Peyer's patch (tissue), 4 donors: Measurements from ENCODE around the gene UBE2L5. TPM values are rescaled to one million over a fixed set of nuclear protein-coding genes. Genes with fewer than 3 reads are reported as not detected.

Experiments used
- DNase-seq, 3 donors: peaks; one replicate each; pipeline ENCODE4 v3.0.0-alpha.2; 2017 to 2019
- H3K27ac ChIP-seq, 4 donors: fragments of 200-600 bp; sonication (generic); one replicate each; pipeline ENCODE4 v1.5.1; 2016 to 2019
- H3K27me3 ChIP-seq, 2 donors: fragments of 200-600 bp; sonication (generic); one replicate each; pipeline ENCODE4 v1.5.1; 2019
- H3K36me3 ChIP-seq, 3 donors: fragments of 200-600 bp; sonication (generic); one replicate each; pipeline ENCODE4 v1.5.1; 2016 to 2019
- H3K4me1 ChIP-seq, 4 donors: fragments of 200-600 bp; sonication (generic); one replicate each; pipeline ENCODE4 v1.5.1; 2016 to 2019
- H3K4me3 ChIP-seq, 4 donors: fragments of 200-600 bp; sonication (generic); 1 replicate in 3 of 4; 2 replicates in 1 of 4; pipeline ENCODE4 v1.5.1; 2016 to 2019; ENCODE audit warnings: mild to moderate bottlenecking in 1 of 4
- H3K9me3 ChIP-seq, 4 donors: fragments of 200-600 bp; sonication (generic); one replicate each; pipeline ENCODE4 v1.5.1; 2016 to 2019; ENCODE audit warnings: mild to moderate bottlenecking in 1 of 4
- POLR2A ChIP-seq, 2 donors: fragments of 450-650 bp; IDR thresholded peaks; one replicate each; pipeline ENCODE4 v1.5.1; 2017; ENCODE audit warnings: antibody characterized with exemption in 2 of 2, mild to moderate bottlenecking in 2 of 2, moderate library complexity in 2 of 2
- total RNA-seq, 4 donors: library from RNA; depleted of rRNA; stranded (reverse); fragments of >200 nt; gene quantifications; one replicate each; pipeline ENCODE4 v1.1.0, GENCODE V29; 2016
- TF ChIP-seq, protein P1 (sequence below), 6 experiments: fragments of 450-650 bp in 4 of 6; fragments of 200-600 bp in 2 of 6; sonication (generic) in 1 of 6; IDR thresholded peaks; one replicate each; pipeline ENCODE4 v1.5.1; 2017 to 2019; ENCODE audit warnings: antibody characterized with exemption in 6 of 6, mild to moderate bottlenecking in 3 of 6, moderate library complexity in 1 of 6

The UBE2L5 gene
- total RNA-seq, 4 donors from 2014 or later: not detected

DNA sequence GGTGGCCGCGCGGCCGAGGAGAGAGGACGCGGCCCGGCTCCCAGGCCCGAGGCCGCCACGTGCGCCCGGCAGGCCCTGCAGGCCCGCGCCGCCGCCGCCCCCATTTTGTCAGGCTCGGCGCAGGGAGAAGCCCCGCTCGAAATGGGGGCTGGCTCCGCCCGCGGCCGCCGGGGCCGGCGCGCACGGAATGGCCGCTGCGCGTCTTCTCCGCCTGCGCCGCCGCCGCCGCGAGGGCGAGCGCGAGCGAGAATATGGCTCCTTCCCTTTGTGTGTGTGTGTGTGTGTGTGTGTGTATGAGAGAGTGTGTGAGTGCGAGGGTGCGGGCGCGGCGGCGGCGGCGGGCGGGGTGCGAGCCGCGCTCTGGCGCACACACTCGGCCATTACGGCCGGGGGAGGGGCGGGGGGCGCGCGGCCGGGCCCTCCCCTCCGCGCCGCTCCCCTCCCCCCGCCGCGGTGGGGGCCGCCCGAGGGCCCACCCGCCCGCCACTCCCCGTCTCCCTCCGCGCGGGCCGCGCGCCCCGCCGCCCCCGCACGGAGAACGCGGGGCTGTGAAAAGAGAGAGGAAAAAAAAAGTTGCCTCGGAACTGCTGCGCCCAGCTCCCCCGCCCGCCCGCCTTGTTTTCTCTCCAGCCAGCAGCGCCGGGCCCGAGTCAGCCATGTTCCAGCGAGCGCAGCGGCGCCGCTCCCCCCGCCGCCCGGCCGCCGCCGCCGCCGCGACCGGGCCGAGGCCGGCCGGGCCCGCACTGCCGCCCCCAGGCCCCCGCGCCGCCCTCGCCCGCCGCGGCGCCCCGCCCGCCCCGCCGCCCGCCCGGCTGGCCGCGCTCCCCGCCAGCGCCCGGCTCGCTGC lies 42.4 kb downstream of the UBE2L5 start:
- Histone ChIP-seq H3K9me3 (peaks cover 0 to 4% (median 0%) of the 10 kb centered on the region in 4 donors), H3K4me3 (peak overlapping the region; percentile 71 to 81 (median 75)), H3K27me3 (no peaks in the 10 kb centered on the region), H3K27ac (peak overlapping the region; percentile 99 to 100 (median 99)), H3K4me1 (peaks cover 0 to 17% (median 10%) of the 10 kb centered on the region in 4 donors), H3K36me3 (peaks cover 0 to 19% (median 0%) of the 10 kb centered on the region in 3 donors)
- TF ChIP-seq, protein P1, sequence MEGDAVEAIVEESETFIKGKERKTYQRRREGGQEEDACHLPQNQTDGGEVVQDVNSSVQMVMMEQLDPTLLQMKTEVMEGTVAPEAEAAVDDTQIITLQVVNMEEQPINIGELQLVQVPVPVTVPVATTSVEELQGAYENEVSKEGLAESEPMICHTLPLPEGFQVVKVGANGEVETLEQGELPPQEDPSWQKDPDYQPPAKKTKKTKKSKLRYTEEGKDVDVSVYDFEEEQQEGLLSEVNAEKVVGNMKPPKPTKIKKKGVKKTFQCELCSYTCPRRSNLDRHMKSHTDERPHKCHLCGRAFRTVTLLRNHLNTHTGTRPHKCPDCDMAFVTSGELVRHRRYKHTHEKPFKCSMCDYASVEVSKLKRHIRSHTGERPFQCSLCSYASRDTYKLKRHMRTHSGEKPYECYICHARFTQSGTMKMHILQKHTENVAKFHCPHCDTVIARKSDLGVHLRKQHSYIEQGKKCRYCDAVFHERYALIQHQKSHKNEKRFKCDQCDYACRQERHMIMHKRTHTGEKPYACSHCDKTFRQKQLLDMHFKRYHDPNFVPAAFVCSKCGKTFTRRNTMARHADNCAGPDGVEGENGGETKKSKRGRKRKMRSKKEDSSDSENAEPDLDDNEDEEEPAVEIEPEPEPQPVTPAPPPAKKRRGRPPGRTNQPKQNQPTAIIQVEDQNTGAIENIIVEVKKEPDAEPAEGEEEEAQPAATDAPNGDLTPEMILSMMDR (IDR thresholded peaks at IDR 0.05): peak in 2 of 6 experiments; percentile 8 to 12
- TF ChIP-seq POLR2A (IDR thresholded peaks at IDR 0.05): peak; percentile 9 to 53
- DNase-seq: peak; percentile 63 to 88 (median 87)

DNA sequence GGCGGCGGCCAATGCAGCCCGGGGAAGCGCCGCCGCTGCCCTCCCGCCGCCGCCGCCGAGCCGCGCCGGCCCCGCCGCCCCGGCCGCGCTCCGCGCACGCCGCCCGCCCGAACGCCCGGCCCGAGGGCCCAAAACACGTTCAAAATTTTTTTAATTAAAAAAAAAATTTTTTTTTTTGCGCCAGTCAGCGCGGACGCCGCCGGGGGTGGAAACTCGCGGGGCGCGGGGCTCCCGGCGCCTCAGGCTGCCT lies 43.0 kb downstream of the UBE2L5 start:
- Histone ChIP-seq H3K27ac (peak overlapping the region; percentile 100), H3K9me3 (peaks cover 0 to 4% (median 0%) of the 10 kb centered on the region in 4 donors), H3K27me3 (no peaks in the 10 kb centered on the region), H3K36me3 (peaks cover 0 to 16% (median 0%) of the 10 kb centered on the region in 3 donors), H3K4me1 (peaks cover 0 to 17% (median 10%) of the 10 kb centered on the region in 4 donors), H3K4me3 (peak overlapping the region; percentile 85 to 99 (median 91))
- TF ChIP-seq POLR2A (IDR thresholded peaks at IDR 0.05): no peak
- DNase-seq: no peak

DNA sequence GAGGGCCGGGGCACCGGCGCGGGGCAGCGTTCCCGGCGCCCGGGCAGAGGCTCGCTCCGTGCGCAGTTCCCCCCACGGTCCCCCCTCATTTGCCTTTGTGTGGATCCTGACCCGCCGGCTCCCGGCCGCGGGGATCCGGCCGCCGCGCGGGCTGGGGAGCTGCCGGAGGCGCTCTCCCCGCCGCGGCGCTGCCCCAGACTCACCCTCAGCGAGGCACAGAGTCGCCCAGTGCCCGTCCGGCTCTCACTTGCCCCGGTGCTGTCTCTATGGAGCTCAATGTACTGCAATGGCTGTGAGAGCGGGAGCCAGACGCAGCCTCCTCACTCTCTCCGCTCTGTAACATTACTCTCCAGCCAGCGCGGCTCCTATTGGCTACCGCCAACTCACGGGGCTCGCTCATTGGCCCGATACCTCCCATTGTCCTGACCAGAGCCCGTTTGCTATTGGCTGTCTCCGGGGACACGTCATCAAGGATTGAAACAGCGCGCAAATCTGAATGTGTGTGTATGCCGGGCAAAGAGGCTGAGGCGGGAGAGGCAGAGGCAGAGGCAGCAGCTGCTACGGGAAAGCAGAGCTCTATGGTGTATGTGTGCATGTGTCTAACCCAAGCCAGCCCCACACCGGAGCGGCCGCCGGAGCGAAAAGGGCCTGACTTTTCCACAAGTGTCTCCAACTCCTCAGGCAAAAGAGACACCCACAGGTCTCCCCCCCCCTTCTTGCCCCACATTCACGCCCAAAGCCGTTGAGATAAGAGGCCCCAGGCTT lies 43.5 kb downstream of the UBE2L5 start, which contains the start of gene HMGB1:
Gene HMGB1 (minus strand): TSS at position 344 of the 765 bp plus-strand sequence. CDS start 2,256 bp downstream, outside the sequence.
- H3K27ac ChIP-seq: peak within 1 kb of the TSS; percentile 100
- peak; percentile 97 to 99 (median 99) for DNase-seq
- TF ChIP-seq POLR2A (IDR thresholded peaks at IDR 0.05): peak; percentile 98 to 99
- TF ChIP-seq, protein P1 (IDR thresholded peaks at IDR 0.05): peak in 1 of 6 experiments; percentile 14
- peak within 1 kb of the TSS; percentile 85 to 99 (median 91) for H3K4me3 ChIP-seq
- H3K27me3 ChIP-seq: no peaks in the 10 kb centered on the region
- H3K4me1 ChIP-seq: peaks cover 0 to 17% (median 10%) of the 10 kb centered on the region in 4 donors
- peaks cover 0 to 4% (median 0%) of the 10 kb centered on the region in 4 donors for H3K9me3 ChIP-seq
- H3K36me3 ChIP-seq: peaks cover 0 to 16% (median 0%) of the 10 kb centered on the region in 3 donors

DNA sequence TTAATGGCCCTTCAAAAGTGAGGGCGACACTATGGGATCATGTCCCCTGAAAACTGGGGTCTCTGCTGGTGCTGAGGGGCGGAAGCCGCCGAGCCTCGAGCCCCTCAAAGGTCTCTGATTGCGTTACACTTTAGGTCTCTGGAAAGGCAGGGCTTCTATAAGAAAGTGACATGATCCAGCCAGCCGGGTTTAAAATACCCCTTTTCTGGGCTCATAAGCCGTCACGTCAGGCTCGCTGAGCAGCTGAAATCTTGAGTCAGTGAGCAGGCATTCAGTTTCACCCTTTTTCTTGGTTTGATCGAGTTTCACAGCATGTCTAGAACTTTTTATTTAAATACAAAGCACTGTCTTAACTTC lies 44.0 kb downstream of the UBE2L5 start:
- peaks cover 0 to 16% (median 0%) of the 10 kb centered on the region in 3 donors for H3K36me3 ChIP-seq
- H3K4me3 ChIP-seq: peak overlapping the region in 3 of 4 donors; percentile 89 to 99 (median 93)
- H3K27me3 ChIP-seq: no peaks in the 10 kb centered on the region
- H3K27ac ChIP-seq: peak overlapping the region in 2 of 4 donors; percentile 100
- no peak for TF ChIP-seq POLR2A (IDR thresholded peaks at IDR 0.05)
- TF ChIP-seq, protein P1 (IDR thresholded peaks at IDR 0.05): no peak
- no peak for DNase-seq
- peaks cover 0 to 17% (median 10%) of the 10 kb centered on the region in 4 donors for H3K4me1 ChIP-seq
- H3K9me3 ChIP-seq: peaks cover 0 to 4% (median 0%) of the 10 kb centered on the region in 4 donors

DNA sequence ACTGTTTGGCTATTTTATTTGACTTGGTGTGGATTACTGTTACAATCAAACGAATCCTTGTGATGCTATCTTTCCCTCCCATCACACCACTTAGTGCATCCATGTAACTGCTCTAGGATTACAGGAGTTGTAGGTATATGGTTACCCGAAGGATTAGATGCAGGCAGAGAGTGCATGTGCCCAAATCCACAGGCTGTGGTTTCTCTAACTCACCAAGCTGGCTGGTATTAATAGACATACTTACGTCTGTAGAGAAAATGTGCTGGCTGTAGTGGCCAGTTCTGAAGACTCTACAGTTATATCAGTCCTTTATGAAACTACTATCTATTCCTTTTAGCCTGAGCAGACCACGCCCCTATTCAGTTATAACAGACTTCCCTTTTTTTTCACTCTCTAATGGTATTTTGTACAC lies 44.6 kb downstream of the UBE2L5 start:
- DNase-seq: no peak
- no peak for TF ChIP-seq POLR2A (IDR thresholded peaks at IDR 0.05)
- TF ChIP-seq, protein P1 (IDR thresholded peaks at IDR 0.05): no peak
- H3K27me3 ChIP-seq: no peaks in the 10 kb centered on the region
- H3K9me3 ChIP-seq: peaks cover 0 to 4% (median 0%) of the 10 kb centered on the region in 4 donors
- no peak overlapping the region for H3K4me3 ChIP-seq
- H3K4me1 ChIP-seq: peaks cover 0 to 17% (median 10%) of the 10 kb centered on the region in 4 donors
- no peak overlapping the region for H3K27ac ChIP-seq
- H3K36me3 ChIP-seq: peaks cover 0 to 13% (median 0%) of the 10 kb centered on the region in 3 donors
